HEK293T (cell line): ENCODE results near the gene USP24.

Experiments
- CTCF ChIA-PET: fragments of 350-600 bp; formaldehyde crosslinking; extraction: SDS; loops from one replicate; lab custom pipeline; 2021; ENCODE audit warnings: antibody characterized with exemption, inconsistent platforms; lab: Yijun Ruan, JAX
- POLR2A ChIA-PET: fragments of 350-600 bp; formaldehyde crosslinking; extraction: SDS; loops from one replicate; lab custom pipeline; 2020; ENCODE audit warnings: antibody characterized with exemption, inconsistent platforms; lab: Yijun Ruan, JAX
- DNase-seq: peaks from one replicate; pipeline ENCODE4 v3.0.0; 2012; ENCODE audit warnings: mixed read lengths; ENCODE audit errors: extremely low spot score
- ARNT ChIP-seq: fragments of 450-650 bp; IDR thresholded peaks from 2 replicates; pipeline ENCODE4 v1.6.1; 2017; ENCODE audit warnings: mild to moderate bottlenecking
- BHLHE40 ChIP-seq: fragments of 450-650 bp; IDR thresholded peaks from 2 replicates; pipeline ENCODE4 v1.6.1; 2016; ENCODE audit warnings: mild to moderate bottlenecking, moderate library complexity, borderline replicate concordance
- CTBP1 ChIP-seq: fragments of 450-650 bp; IDR thresholded peaks from 2 replicates; pipeline ENCODE4 v1.6.1; 2016; ENCODE audit warnings: borderline replicate concordance
- ELF4 ChIP-seq: fragments of 450-650 bp; IDR thresholded peaks from 2 replicates; pipeline ENCODE4 v1.6.1; 2017; ENCODE audit warnings: antibody characterized with exemption
- FOXA1 ChIP-seq: fragments of 450-650 bp; IDR thresholded peaks from 2 replicates; pipeline ENCODE4 v1.6.1; 2016; ENCODE audit warnings: mild to moderate bottlenecking
- FOXK2 ChIP-seq: fragments of 450-650 bp; IDR thresholded peaks from 2 replicates; pipeline ENCODE4 v1.6.1; 2016; ENCODE audit warnings: mild to moderate bottlenecking
- FOXM1 ChIP-seq: fragments of 450-650 bp; IDR thresholded peaks from 2 replicates; pipeline ENCODE4 v1.6.1; 2017; ENCODE audit warnings: mild to moderate bottlenecking, borderline replicate concordance
- HDGF ChIP-seq: fragments of 450-650 bp; IDR thresholded peaks from 2 replicates; pipeline ENCODE4 v1.6.1; 2017; ENCODE audit warnings: antibody characterized with exemption, borderline replicate concordance
- L3MBTL2 ChIP-seq: fragments of 450-650 bp; conservative IDR thresholded peaks from 2 replicates; pipeline ENCODE4 v1.6.1; 2016; ENCODE audit warnings: mild to moderate bottlenecking
- LEF1 ChIP-seq: fragments of 450-650 bp; IDR thresholded peaks from 2 replicates; pipeline ENCODE4 v1.6.1; 2017; ENCODE audit warnings: mild to moderate bottlenecking, borderline replicate concordance
- NFRKB ChIP-seq: fragments of 450-650 bp; IDR thresholded peaks from 2 replicates; pipeline ENCODE4 v1.6.1; 2016; ENCODE audit warnings: mild to moderate bottlenecking, moderate library complexity
- PKNOX1 ChIP-seq: fragments of 450-650 bp; IDR thresholded peaks from 2 replicates; pipeline ENCODE4 v1.6.1; 2016
- SP1 ChIP-seq: fragments of 450-650 bp; IDR thresholded peaks from 2 replicates; pipeline ENCODE4 v1.6.1; 2017
- SUZ12 ChIP-seq: fragments of 450-650 bp; IDR thresholded peaks from 2 replicates; pipeline ENCODE4 v1.6.1; 2016; ENCODE audit warnings: mild to moderate bottlenecking
- TARDBP ChIP-seq: fragments of 450-650 bp; IDR thresholded peaks from 2 replicates; pipeline ENCODE4 v1.6.1; 2016
- ZNF384 ChIP-seq: fragments of 450-650 bp; IDR thresholded peaks from 2 replicates; pipeline ENCODE4 v1.6.1; 2016

USP24 gene

GRCh38 chr1:55049271-55049913, 165.8 kb downstream of the USP24 start:
- ChIA-PET CTCF (interaction anchor here (0.6 kb wide), 1 partner anchor 289 kb away, joined by 3 read pairs; no protein-coding TSS in a partner anchor), POLR2A (no interaction called here)
- TF ChIP-seq FOXK2 (no peak), ELF4 (no peak), L3MBTL2 (no peak), BHLHE40 (no peak), FOXA1 (no peak), CTBP1 (no peak), SUZ12 (no peak), NFRKB (no peak), FOXM1 (no peak), PKNOX1 (no peak), ZNF384 (no peak), TARDBP (no peak), SP1 (no peak), HDGF (no peak), ARNT (no peak)
- DNase-seq: no peak

DNA sequence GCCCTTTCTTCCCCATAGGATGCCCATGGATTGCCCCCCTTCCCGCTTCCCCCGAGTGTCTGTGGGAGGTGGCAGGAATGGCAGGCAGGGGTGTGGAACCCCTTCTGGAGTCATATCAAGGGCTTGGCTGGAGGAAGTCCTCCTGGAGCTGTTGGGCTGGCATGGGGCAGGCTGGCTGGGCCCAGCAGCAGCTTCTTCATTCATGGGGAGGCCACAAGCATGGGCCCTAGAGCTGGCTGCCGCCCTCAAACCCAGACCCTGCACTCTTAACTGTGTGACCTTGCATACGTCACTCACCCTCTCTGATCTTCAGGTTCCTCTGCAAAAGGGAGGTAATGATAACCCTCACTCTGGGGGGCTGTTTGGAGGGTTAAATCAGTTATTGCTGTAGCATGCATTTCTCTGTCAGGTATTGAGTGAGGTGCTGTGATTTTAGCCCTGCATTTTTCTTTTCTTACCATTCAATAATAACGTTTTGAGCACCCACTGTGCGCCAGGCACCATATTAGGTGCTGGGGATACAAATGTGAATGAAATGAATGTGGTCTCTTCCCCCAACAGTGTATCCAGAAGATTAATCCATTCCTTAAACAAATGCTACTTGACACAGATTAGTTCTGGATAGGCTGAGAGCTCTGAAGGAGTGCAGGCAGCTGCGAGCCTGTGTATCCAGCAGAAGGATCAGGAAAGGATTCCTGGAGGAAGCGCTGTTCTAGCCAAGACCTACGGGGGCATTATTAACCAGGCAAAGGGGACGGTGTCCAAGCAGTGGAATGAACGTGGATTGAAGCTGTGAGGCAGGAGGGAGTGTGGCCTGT, 166.5 kb downstream of the USP24 start:
- DNase-seq: no peak
- ChIA-PET CTCF (no interaction called here), POLR2A (no interaction called here)
- TF ChIP-seq SUZ12 (no peak), L3MBTL2 (no peak), SP1 (no peak), PKNOX1 (no peak), NFRKB (no peak), FOXA1 (no peak), HDGF (no peak), BHLHE40 (no peak), ARNT (no peak), FOXM1 (no peak), ELF4 (no peak), LEF1 (no peak), ZNF384 (no peak), FOXK2 (no peak), TARDBP (no peak), CTBP1 (no peak)

- no peak for TF ChIP-seq BHLHE40
- no peak for TF ChIP-seq SUZ12
- no peak for TF ChIP-seq PKNOX1
- TF ChIP-seq FOXM1: no peak
- TF ChIP-seq FOXK2: no peak
- no peak for TF ChIP-seq TARDBP
- no peak for TF ChIP-seq SP1
- no peak for TF ChIP-seq ARNT
- TF ChIP-seq NFRKB: no peak
- TF ChIP-seq L3MBTL2: no peak
- TF ChIP-seq LEF1: no peak
- no peak for TF ChIP-seq ZNF384
- no peak for TF ChIP-seq ELF4
- no peak for TF ChIP-seq FOXA1
- no peak for TF ChIP-seq CTBP1
- TF ChIP-seq HDGF: no peak
- ChIA-PET POLR2A (no interaction called here), CTCF (interaction anchor here (0.6 kb wide), 2 partner anchors 26 to 160 kb away, joined by 4 read pairs; no protein-coding TSS in a partner anchor)
- no peak for DNase-seq
Measured at GRCh38 chr1:55047611-55048010, 167.6 kb downstream of the USP24 start.

DNA sequence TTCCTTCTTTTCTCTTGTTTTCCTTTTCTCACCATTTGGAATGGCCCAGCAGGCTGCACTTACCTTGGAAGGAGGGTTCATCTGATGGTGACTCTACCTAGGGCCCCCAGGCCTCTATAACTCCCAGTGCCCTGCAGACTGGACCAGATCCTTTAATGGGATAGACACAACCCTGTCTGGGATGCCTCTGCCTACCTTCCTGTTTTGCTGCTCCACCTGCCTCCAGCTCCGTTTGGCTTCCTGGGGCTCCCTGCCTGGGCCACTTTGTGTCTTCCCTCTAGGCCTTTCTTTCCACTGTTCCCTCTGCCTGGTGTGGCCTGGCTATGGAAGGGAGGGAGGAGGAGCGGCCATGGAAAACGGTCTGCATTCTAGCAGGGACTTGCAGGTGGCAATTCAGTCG, 168.3 kb downstream of the USP24 start:
- DNase-seq: no peak
- ChIA-PET POLR2A (no interaction called here), CTCF (no interaction called here)
- no peak for TF ChIP-seq ZNF384
- TF ChIP-seq FOXK2: no peak
- TF ChIP-seq CTBP1: no peak
- TF ChIP-seq SUZ12: no peak
- TF ChIP-seq NFRKB: no peak
- TF ChIP-seq HDGF: no peak
- no peak for TF ChIP-seq SP1
- TF ChIP-seq ARNT: no peak
- TF ChIP-seq PKNOX1: no peak
- TF ChIP-seq TARDBP: no peak
- no peak for TF ChIP-seq L3MBTL2

GRCh38 chr1:55045430-55045829, 169.7 kb downstream of the USP24 start:
- TF ChIP-seq PKNOX1 (no peak), FOXK2 (no peak), SP1 (no peak), TARDBP (no peak), SUZ12 (no peak), FOXA1 (no peak), L3MBTL2 (no peak), ELF4 (no peak), ZNF384 (no peak), HDGF (no peak), ARNT (no peak), CTBP1 (no peak), FOXM1 (no peak), BHLHE40 (no peak)
- POLR2A ChIA-PET: no interaction called here
- no peak for DNase-seq
- CTCF ChIA-PET: no interaction called here
